CD4-positive, alpha-beta T cell treated with Interleukin-6 for 4 hours (primary cell): Measurements from ENCODE around the gene ANAPC10.
"Not testable (repeated sequence)": the region's sequence is repeated elsewhere in the genome, so short reads cannot be mapped to it uniquely, and the experiment has no call there.

Source experiments
- DNase-seq: peaks from one replicate; pipeline ENCODE4 v3.0.0-alpha.2; 2020; ENCODE audit warnings: mixed read lengths

ANAPC10 gene

DNA sequence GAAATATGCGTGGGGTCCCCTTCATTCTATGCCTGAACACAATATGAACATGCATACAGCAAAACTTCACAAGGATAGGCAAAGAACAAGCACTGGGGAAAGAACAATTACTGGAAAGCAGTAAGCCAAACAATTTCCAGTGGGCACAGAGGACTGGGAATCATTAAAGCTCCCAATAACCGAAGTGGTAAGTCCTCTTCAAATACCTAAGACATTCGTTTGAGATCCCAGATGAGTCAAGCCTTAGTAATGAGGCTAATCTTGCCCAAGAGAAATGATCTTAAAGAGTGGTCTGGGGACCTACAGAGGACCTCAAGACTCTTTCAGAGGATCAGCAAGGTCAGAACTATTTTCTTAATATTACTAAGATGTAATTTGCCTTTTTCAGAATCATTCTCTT, 28.6 kb downstream of the ANAPC10 start:
- DNase-seq: no peak

DNA sequence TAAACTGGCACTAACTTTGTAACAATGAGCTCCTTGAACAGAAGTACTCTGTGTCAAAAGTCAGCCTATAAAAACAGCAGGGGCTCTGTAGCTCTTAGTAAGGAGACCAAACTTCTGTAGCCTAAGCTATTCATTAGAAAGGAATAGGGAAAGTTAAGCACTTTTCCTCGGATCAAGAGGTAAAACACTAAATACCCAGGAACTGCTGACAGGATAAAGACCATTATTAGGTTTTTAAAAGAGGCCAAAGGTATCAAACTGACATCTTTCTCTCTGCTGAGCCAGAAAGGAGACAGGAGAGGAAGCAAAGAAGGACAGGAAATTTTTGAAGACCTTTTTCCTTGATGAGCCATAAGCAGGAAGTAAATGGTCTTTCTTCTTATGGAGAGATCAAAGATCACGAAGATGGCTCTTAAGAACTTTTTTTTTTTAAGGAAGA, 31.9 kb downstream of the ANAPC10 start:
- DNase-seq: no peak

DNA sequence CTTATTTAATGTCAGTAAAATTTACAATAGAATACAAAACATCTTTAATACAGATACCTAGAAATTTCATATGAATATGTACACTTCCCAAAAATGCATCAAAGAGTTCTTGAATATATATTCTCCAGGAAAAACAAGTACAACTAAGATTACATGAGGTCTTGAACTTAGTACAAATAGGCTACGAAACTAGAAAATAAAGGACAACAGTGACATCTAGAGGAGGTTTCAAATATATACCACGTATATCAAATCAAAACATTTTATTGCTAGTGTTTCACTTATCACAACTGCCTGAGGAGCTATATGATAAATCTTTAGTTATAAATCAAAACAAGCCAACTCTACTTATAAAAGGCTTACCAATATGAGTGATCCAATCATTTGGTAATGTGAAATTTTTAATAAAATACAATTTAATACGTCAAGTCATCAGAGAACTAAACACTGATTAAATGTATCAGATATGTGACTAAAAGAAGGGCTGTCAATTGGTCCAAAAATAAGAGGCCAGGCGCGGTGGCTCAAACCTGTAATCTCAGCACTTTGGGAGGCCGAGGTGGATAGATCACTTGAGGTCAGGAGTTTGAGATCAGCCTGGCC, 36.6 kb downstream of the ANAPC10 start:
- DNase-seq: no peak

DNA sequence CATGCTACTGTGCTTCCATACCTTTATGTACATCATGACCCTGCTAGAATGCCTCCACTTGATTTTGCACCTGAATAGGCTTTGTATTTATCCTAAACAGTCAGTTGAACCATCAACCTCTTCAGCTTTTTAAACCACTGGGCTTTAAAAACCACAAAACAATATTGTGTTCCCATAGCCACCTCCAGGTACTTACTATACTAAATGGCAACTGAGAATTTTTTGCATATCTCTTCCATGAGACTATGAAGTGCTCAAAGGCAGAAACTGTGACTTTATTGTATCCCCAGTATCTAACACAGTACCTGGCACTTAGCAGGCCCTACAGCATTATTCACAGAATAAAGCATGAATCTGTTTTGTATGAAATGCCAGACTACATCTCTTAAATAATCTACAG, 39.7 kb downstream of the ANAPC10 start:
- DNase-seq: no peak

DNA sequence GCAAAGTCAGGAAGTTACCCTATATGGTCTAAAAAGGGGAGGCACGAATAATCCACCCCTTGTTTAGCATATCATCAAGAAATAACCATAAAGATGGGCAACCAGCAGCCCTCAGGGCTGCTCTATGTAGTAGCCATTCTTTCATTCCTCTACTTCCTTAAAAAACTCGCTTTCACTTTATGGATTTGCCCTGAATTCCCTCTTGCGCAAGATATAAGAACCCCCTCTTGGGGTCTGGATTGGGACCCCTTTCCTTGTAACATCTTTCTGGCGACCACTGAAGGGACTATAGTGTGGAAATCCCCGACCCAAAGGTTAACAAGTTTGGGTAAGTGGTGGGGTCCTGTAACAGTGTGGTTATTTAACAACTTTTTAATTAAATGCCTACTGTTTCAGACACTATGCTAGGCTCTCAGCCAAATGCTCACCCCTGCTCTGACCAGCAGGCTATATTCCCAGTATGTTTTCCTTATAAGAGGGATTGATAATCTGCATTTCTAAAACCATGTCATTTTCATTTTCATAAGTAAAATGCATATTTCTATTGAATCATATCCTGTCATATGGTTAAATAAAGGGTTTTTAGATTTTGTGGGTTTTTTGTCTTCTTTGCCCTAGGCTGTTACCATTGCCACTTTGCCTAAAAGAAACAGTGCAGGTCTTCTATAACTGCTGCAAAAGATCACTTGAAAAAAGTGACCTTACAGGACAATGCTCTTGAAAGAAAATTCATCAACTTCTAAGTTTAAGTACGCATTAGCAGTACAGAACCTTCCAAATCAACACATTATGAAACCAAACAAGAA, 41.5 kb downstream of the ANAPC10 start:
- DNase-seq: no peak

DNA sequence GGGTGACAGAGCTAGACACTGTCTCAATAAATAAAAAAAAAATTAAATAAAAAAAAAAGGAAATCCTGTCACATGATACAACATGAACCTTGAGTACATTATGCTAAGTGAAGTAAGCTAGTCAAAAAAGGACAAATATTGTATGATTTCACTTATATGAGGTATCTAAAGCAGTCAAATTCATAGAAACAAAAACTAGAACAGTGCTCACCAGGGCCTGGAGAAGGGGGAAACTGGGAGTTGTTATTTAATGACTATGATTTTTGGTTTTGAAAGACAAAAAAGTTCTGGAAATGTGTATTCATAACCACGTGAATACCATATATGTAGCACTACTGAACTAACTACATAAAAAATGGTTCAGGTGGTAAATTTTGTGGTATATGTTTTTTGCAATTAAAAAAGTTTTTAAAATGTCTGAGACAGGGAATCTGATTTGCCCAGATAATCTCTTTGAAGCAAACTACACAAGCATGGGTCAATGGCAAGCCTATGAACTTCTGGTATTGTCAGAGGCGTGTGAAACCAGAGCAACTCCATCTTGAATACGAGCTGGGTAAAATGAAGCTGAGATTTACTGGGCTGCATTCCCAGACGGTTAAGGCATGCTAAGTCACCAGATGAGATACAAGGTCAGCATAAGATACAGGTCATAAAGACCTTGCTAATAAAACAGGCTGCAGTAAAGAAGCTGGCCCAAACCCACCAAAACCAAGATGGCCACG, 42.3 kb downstream of the ANAPC10 start:
- DNase-seq: no peak

DNA sequence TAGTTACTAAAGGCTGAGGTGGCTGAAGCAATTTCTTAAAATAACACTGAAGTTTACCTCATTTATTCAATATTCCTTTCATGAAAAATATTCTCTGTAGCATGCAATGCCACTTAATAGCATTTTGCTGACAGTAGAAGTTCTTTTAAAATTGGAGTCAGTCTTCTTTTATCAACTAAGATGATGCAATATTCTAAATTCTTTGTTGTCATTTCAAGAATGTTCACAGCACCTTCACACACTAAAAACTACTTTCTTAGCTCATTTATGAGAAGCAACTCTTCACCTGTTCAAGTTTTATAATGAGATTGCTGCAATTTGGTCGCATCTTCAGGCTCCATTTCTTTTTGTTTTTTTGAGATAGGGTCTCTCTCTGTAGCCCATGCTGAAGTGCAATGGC, 48.8 kb downstream of the ANAPC10 start:
- no peak for DNase-seq

DNA sequence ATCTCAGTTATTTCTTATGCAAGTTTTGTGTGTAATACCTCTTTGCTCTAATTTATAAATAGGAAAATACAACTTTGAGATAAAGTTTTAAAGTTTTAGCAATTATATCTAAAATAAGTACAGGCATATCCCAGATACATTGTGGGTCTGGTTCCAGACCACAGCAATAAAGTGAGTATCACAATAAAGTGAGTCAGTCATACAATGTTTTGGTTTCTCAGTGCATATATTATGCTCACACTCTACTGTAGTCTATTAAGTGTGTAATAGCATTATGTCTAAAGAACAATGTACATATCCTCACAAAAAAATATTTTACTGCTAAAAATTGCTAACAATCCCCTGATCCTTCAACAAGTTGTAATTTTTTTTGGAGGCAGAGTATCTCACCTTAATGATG, 49.2 kb downstream of the ANAPC10 start:
- no peak for DNase-seq

DNA sequence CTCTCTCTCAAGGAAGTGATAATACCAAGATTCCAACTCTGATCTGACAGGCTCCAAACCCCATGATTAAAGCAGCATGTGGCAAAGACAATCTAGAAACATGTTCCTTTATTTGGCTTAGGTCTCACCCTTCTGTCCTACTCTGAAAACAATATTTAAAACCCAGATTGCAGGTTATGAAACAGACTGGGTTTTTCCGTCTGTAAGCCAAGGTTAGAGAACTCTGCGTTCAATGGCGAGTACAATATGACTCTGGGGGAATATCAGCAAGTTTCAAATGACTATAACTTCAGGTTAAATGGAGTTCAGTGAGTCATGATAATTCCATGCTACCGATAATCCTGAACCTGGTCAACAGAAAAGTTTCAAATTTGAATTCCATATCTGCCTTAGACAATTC, 50.8 kb downstream of the ANAPC10 start:
- no peak for DNase-seq

DNA sequence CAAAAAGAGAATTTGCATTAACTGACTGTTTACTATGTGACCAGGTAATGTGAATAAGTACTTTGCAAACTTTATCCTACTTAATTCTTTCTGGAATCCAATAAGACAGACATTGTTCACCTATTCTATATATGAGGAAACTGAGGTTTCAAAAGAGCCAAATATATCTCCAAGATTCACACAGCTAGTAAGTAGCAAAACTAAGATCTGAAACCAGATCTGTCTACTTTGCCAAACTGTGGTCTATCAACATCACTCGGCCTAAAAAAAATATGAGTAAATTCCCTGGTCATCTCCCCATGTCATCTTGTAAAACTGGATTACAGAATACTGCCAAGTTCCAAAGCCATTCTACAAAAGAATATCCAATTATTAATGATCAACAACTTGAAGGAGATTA, 52.8 kb downstream of the ANAPC10 start:
- no peak for DNase-seq

DNA sequence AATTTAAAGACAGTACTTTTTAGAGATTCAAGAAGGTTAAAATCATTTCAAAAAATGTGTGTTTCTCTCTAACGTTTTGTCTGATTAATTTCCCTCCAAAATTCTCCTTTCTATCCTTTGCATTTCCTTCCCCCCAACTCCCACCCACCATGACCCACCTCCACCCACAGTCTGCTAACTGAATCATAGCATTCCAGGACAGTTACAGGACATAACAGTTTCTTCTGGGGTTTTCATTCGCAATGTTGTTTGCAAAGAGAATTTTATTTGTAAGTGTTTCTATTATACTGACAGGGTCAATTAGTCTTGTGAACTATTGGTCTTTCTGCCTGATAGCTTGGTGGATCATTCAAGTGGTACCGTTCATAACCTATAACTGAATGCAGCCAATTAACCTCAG, 53.7 kb downstream of the ANAPC10 start:
- DNase-seq: no peak

DNA sequence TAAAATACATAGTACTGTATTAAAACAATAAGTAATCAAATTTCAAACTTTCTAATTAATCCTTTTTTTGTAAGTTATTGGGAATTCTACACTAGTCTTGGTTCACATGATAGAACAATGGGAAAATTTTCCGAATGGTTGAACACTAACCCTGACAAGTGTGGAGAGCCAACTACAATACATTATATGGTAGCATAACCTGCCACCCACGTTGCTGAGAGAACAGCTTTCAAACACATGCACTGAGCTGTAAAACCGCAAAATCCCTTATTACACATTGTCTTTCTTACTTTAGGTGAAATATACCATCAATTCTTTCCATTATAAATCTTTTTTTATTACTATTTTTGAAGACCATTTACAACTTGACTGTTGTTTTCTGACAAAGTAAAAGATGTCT, 54.7 kb downstream of the ANAPC10 start:
- DNase-seq: no peak

DNA sequence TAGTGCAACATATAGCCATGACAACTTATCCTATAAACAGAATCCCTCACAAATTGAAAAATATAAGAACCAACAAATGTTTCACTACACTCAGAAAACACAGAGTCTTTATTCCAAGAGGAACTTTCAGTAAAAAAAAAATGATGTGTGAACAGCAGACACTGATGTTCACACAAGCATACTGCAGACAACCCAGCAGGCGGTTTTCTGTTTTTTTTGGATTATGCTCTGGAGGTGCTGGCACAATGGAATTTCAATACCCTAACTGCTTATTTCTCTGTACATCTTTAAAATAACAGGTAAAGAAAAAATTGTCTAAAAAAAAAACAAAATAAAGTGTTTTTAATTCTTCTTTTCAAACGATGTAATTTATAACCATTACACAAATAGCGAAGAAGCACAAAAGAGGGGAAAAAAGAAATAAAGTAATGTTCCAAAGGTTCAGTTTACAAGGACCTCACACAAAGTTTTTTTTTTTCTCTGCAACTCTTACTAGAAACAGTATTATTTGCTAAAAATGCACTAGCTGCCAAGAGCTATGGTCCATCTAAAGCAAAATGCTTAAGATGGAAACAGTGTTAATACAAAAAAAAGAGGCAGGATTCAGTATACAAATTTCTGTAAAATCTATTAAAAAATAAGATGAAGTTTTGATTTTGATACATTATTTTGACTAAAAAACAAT, 55.3 kb downstream of the ANAPC10 start:
- DNase-seq: no peak

DNA sequence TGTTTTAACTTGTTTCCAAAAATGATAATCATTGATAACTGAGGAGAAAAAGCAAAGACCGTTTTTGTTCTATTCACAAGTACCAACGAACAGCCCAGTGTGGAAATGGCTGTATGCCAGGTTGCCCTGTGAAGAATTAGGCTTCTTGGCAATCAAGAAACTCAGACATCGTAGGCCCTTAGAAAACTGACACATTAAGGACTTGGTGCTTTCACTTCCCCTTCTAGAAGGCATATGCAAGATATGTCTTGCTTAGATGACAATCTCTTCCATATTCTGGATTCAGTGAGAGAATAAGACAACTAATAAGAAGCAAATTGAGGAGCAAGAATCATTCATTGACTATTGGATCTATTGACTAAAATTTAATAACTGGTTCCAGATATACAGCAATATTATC, 56.6 kb downstream of the ANAPC10 start:
- DNase-seq: no peak

DNA sequence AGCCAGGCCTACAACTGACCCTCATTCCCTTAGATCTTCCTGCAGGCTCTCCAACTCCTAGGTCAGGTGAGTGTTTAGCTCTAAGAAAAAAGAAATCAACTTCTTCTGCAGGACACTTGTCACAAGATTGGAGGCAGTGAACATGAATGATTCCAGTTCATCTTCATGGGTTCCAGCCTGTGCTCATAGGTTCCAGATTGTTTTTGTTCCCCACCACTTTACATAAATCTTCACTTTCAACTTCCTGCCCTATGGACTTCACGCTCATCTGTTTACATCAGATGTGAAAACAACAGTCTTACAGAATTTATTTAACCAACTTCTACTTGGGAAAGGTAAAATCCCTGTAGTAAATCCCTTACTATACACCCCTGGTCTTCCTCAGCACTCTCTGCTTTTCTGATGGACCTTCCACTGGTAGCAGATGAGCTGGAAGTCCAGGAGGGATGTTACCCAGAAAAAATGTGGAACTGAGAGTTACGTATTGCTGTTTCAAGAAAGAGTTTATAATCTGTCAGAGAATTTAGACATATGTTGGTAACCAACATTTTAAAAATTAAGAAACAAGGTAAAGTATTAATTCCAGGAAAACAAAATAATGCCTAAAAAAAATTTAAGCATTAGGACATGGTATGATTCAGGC, 62.4 kb downstream of the ANAPC10 start:
- DNase-seq: no peak

DNA sequence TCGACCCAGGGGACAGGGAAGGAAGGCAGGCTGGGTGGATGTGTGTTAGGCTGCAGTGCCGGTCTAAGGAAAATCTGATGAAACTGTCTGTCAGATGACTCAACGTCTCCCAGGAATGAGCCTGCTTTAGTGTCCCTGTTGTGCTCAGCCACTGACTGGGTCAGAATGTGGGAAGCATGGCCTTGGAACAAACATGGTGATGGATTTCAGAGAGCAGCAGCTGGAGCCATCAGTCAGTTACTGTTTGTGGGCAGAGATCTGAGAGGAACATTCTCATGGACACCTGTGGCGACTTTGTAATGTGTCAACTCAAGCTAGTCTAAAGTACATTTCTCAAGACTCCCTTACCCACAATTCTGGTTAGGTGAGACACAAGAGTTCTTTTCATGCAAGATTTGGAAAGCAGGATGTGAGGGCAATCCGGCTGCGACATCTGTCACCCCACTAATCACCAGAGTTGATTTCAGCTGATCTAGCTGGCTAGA, 63.2 kb downstream of the ANAPC10 start:
- DNase-seq: no peak

DNA sequence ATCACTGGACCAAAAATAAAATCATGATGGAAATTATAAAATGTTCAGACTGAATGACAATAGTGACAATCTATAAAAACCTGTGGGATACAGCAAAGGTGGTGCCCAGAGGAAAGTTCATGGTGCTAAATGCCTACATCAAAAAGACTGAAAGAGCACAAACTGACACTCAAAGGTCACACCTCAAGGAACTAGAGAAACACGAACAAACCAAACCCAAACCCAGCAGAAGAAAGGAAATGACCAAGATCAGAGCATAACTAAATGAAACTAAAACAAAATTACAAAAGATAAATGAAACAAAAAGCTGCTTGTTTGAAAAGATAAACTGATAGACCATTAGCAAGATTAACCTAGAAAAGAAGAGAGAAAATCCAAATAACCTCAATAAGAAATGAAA, 78.7 kb downstream of the ANAPC10 start:
- no peak for DNase-seq

DNA sequence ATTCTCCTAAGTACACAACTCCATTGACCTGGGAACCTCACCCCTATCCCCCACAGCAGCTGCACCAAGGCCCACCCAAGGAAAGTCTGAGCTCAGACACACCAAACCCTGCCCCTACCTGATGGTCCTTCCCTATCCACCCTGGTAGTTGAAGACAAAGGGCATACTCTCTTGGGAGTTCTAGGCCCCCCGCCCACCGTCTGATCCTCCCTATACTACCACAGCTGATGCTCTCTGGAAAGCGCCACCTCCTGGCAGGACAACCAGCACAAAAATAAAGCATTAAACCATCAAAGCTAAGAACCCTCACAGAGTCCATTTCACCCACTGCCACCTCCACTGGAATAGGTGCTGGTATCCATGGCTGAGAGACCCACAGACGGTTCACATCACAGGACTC, 83.6 kb downstream of the ANAPC10 start:
- no peak for DNase-seq

DNA sequence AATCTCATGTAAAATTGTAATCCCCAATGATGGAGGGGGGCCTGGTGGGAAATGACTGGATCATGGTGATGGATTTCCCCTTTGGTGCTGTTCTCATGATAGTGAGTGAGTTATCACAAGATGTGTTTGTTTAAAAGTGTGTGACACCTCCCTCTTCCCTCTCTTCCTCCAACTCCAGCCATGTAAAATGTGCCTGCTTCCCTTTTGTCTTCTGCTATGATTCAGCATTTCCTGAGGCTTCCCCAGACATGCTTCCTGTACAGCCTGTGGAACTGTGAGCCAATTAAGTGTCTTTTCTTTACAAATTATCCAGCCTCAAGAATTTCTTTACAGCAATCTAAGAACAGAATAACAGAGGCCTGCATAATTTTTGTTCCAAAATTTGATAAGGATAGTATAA, 85.2 kb downstream of the ANAPC10 start:
- no peak for DNase-seq

DNA sequence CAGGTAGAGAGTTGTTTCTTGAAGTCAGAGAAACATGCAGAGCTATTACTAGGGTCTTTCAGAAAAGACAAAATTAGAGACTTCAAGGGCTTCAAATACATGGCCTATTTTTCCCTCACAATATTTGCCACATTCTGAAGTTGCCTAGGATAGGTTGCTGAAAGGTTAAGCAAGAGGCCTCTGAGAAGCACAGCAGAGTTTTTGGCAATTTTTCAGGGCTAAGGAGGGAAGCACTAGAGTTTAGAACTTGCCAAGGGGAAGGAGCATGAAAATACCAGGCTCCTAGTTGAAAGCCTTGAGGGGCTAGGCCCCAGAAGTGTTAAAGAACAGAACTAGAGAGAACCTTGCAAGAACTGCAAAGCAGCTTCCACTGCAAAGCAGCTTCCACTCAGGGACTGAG, 86.4 kb downstream of the ANAPC10 start:
- DNase-seq: no peak

DNA sequence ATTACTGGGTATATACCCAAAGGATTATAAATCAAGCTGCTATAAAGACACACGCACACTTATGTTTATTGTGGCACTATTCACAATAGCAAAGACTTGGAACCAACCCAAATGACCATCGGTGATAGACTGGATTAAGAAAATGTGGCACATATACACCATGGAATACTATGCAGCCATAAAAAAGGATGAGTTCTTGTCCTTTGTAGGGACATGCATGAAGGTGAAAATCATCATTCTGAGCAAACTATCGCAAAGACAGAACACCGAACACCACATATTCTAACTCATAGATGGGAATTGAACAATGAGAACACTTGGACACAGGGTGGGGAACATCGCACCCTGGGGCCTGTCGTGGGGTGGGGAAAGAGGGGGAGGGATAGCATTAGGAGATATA, 87.7 kb downstream of the ANAPC10 start:
- DNase-seq: not testable (repeated sequence)

DNA sequence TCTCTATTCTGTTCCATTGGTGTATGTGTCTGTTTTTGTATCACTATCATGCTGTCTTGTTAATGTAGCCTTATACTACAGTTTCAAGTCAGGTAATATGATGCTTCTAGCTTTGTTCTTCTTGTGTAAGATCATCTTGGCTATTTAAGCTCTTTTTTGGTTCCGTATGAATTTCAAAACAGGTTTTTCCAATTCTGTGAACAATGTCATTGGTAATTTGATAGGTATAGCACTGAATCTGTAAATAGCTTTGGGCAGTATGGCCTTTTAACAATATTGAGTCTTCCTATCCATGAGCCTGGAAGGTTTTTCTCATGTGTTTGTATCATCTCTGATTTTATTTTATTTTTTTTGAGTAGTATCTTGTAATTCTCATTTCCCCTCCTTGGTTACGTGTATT, 94.3 kb downstream of the ANAPC10 start:
- no peak for DNase-seq

DNA sequence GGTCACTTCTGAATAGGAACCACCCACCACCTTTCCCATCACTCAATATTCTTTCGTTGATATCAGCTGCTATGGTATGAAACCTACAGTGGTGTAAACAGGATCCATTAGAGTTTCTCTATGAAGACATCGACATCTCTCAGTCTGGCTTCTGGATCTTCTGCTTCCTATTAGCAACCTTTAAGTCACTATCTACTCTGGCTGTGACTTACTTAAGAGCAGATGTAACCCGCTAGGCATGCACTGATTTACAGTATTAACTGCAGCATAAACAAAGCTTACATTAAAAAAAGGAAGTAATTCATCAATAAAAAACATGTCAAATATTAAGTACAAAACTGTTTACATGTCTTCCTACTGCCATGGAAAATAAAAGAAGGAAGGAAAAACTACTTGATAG, 96.4 kb downstream of the ANAPC10 start:
- no peak for DNase-seq
